GM20000 (cell line): ENCODE data around the gene SCAP.
"Not testable (repeated sequence)": the region's sequence is repeated elsewhere in the genome, so short reads cannot be mapped to it uniquely, and the experiment has no call there.

Experiments used
- DNase-seq: peaks from one replicate; pipeline ENCODE4 v3.0.0; 2012; ENCODE audit warnings: low spot score
- CTCF ChIP-seq: IDR thresholded peaks from 2 replicates; pipeline ENCODE4 v1.5.1; 2012; ENCODE audit warnings: mild to moderate bottlenecking, control low read depth; ENCODE audit errors: extremely low read depth, missing control alignments

The SCAP gene

GRCh38 chr3:47495111-47495510, 19.4 kb upstream of the SCAP start:
- no peak for TF ChIP-seq CTCF
- DNase-seq, result no peak

- DNase-seq, result no peak
- TF ChIP-seq CTCF, result no peak
Measured at GRCh38 chr3:47491777-47492176, 16.0 kb upstream of the SCAP start.

- TF ChIP-seq CTCF, result no peak
- no peak for DNase-seq
Measured at GRCh38 chr3:47491186-47491585, 15.4 kb upstream of the SCAP start.

- no peak for DNase-seq
- TF ChIP-seq CTCF, result no peak
Measured at GRCh38 chr3:47487265-47487664, 11.5 kb upstream of the SCAP start.

- DNase-seq, result no peak
- TF ChIP-seq CTCF, result no peak
Measured at GRCh38 chr3:47485812-47486211, 10.1 kb upstream of the SCAP start.

GRCh38 chr3:47482366-47482765, 6.6 kb upstream of the SCAP start:
- no peak for TF ChIP-seq CTCF
- DNase-seq, result no peak

- not testable (repeated sequence) for DNase-seq
Measured at GRCh38 chr3:47481763-47482162, 6.0 kb upstream of the SCAP start.

GRCh38 chr3:47480267-47480666, 4.5 kb upstream of the SCAP start:
- DNase-seq, result not testable (repeated sequence)

GRCh38 chr3:47479826-47480160, 4.1 kb upstream of the SCAP start:
- TF ChIP-seq CTCF, result no peak
- DNase-seq, result no peak
